ENCODE measurements around the gene HOXA9. TPM values are rescaled to one million over a fixed set of nuclear protein-coding genes. Genes with fewer than 3 reads are reported as not detected.

HOXA9 gene
- total RNA-seq, 1 experiment from 2014 or later, result 91.0 TPM

DNA sequence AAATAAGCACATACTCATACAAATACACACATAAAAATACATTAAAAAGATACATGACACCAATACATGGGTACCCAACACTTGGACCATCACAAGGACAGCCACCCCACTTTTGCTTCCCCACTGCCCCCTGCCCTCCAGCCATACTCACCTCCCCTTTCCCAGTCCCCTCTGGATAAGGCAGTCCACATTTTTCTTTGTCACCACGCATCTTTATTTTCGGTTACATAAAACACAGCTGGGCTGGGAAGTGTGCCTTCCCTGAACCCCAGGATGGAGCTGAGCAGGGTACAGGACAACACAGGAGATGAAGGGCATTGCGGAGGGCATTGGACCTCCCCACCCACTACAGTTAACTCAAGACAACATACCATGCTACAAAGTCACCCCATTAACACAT is 11.8 kb downstream of the HOXA9 start:
- Histone ChIP-seq H2AFZ (ENCODE audit: low read depth, low read length, poor library complexity, severe bottlenecking) (no peak overlapping the region), H3K36me3 (ENCODE audit: control insufficient read depth in 1 of 2, insufficient read depth in 2 of 2, low read length in 2 of 2) (no peaks in the 10 kb centered on the region), H3K27me3 (ENCODE audit: insufficient read depth, low read length) (no peaks in the 10 kb centered on the region), H4K20me1 (ENCODE audit: insufficient read depth) (no peaks in the 10 kb centered on the region), H3K9me3 (ENCODE audit: control insufficient read depth in 1 of 2, insufficient read depth in 1 of 2, low read depth in 1 of 2, low read length in 2 of 2) (no peaks in the 10 kb centered on the region), H3K79me2 (ENCODE audit: insufficient read depth, low read length) (peaks cover 44% of the 10 kb centered on the region), H3K27ac (ENCODE audit: low read depth, low read length) (no peak overlapping the region), H3K9ac (ENCODE audit: low read length) (no peak overlapping the region), H3K9me2 (ENCODE audit: insufficient read depth) (no peaks in the 10 kb centered on the region), H3K4me3 (replicated peaks in 1 of 2; ENCODE audit: low read depth in 1 of 2, low read length in 2 of 2) (no peak overlapping the region), H3K4me2 (ENCODE audit: low read length) (no peak overlapping the region; the same call in 1 of the 2 replicates), H3K4me1 (ENCODE audit: control insufficient read depth in 1 of 2, insufficient read depth in 2 of 2, low read length in 2 of 2) (peaks cover 23 to 66% of the 10 kb centered on the region in 2 experiments)
- POLR2A ChIA-PET, result no interaction called here
- intact Hi-C loops (cut with micrococcal nuclease), result loop anchor here (5.0 kb wide), 1 partner anchor 301 kb away; no protein-coding TSS in a partner anchor
- DNase-seq (ENCODE audit: low read depth, low spot score) (no peak), ATAC-seq (no peak)
- RAD21 ChIA-PET (ENCODE audit: low non-redundant PET in 1 of 2, low total read pairs in 2 of 2, uncharacterized antibody in 2 of 2, unreplicated experiment in 2 of 2), result no interaction called here
- CTCF ChIA-PET, result interaction anchor here (1.6 kb wide), 1 partner anchor 9 kb away, joined by 6 read pairs; no protein-coding TSS in a partner anchor
- BruUV-seq (replicated peaks), result no TSS peak
- TF ChIP-seq SIN3A (IDR thresholded peaks at IDR 0.05; ENCODE audit: low read depth) (no peak), CBX3 (IDR thresholded peaks at IDR 0.05; ENCODE audit: low read depth) (no peak), POLR2A (IDR thresholded peaks at IDR 0.05; ENCODE audit: borderline replicate concordance, extremely low read depth, insufficient read depth, insufficient read length) (no peak)

DNA sequence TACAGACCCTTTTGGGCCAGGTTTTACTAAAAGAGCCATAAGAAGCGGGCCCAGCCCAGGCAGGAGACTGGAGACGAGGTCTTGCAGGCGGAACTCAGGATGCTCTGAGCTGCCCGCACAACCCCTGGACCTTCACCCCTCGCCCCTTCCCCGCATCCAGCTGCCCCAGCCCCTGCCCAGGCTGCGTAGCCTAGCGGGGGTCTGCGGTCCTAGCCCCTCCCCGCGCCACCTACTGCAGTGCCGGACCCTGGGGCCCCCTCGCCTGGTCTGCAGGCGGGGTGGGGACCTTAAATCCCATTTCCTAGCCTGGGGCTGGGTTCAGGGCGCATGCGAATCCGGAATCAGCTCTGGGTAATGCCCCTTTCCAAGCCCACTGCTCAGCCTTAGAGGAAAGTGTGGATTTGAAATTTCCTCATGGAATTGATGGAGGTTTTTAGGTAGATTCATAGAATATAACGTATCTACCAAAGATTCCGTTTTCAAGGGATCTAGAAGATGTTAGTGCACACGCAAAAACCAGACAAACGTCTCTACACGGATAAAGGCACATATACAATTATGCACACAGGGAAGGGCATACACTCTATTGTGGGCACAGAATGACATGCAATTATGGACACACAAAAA is 12.4 kb downstream of the HOXA9 start:
- Histone ChIP-seq H3K27me3 (ENCODE audit: insufficient read depth, low read length) (no peaks in the 10 kb centered on the region), H3K27ac (ENCODE audit: low read depth, low read length) (peak overlapping the region; percentile 82), H3K4me3 (replicated peaks in 1 of 2; ENCODE audit: low read depth in 1 of 2, low read length in 2 of 2) (peak overlapping the region; percentile 60 to 71), H3K36me3 (ENCODE audit: control insufficient read depth in 1 of 2, insufficient read depth in 2 of 2, low read length in 2 of 2) (no peaks in the 10 kb centered on the region), H3K9me3 (ENCODE audit: control insufficient read depth in 1 of 2, insufficient read depth in 1 of 2, low read depth in 1 of 2, low read length in 2 of 2) (no peaks in the 10 kb centered on the region), H3K79me2 (ENCODE audit: insufficient read depth, low read length) (peaks cover 49% of the 10 kb centered on the region), H3K9ac (ENCODE audit: low read length) (peak overlapping the region; percentile 74), H3K4me2 (ENCODE audit: low read length) (peak overlapping the region; percentile 95), H4K20me1 (ENCODE audit: insufficient read depth) (no peaks in the 10 kb centered on the region), H2AFZ (ENCODE audit: low read depth, low read length, poor library complexity, severe bottlenecking) (peak overlapping the region; percentile 76), H3K4me1 (ENCODE audit: control insufficient read depth in 1 of 2, insufficient read depth in 2 of 2, low read length in 2 of 2) (peaks cover 23 to 72% of the 10 kb centered on the region in 2 experiments), H3K9me2 (ENCODE audit: insufficient read depth) (no peaks in the 10 kb centered on the region)
- DNase-seq (ENCODE audit: low read depth, low spot score) (no peak), ATAC-seq (no peak)
- ChIA-PET POLR2A (interaction anchor here (1.5 kb wide), 1 partner anchor 9 kb away, joined by 4 read pairs; no protein-coding TSS in a partner anchor), RAD21 (ENCODE audit: low non-redundant PET in 1 of 2, low total read pairs in 2 of 2, uncharacterized antibody in 2 of 2, unreplicated experiment in 2 of 2) (no interaction called here), CTCF (interaction anchor here (1.1 to 1.6 kb wide), 2 partner anchors 8 to 10 kb away, joined by 4 to 6 read pairs; no protein-coding TSS in a partner anchor)
- intact Hi-C loops (cut with micrococcal nuclease), result loop anchor here (5.0 kb wide), 1 partner anchor 301 kb away; no protein-coding TSS in a partner anchor
- BruUV-seq (replicated peaks), result no TSS peak
- TF ChIP-seq, protein P1, sequence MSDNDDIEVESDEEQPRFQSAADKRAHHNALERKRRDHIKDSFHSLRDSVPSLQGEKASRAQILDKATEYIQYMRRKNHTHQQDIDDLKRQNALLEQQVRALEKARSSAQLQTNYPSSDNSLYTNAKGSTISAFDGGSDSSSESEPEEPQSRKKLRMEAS (IDR thresholded peaks at IDR 0.05), result no peak
- TF ChIP-seq FOSL1 (IDR thresholded peaks at IDR 0.05; ENCODE audit: low read depth) (no peak), EGR1 (IDR thresholded peaks at IDR 0.05; ENCODE audit: low read depth) (no peak), POLR2AphosphoS5 (IDR thresholded peaks at IDR 0.05; ENCODE audit: low read depth, low read length) (no peak), EZH2phosphoT487 (IDR thresholded peaks at IDR 0.05; ENCODE audit: borderline replicate concordance) (no peak), ZBTB33 (IDR thresholded peaks at IDR 0.05; ENCODE audit: extremely low read depth, insufficient replicate concordance, low read length) (no peak), CBX3 (IDR thresholded peaks at IDR 0.05; ENCODE audit: low read depth) (no peak), RAD21 (IDR thresholded peaks at IDR 0.05; ENCODE audit: low read depth) (no peak), SRF (IDR thresholded peaks at IDR 0.05; ENCODE audit: low read depth) (no peak), CEBPB (IDR thresholded peaks at IDR 0.05; ENCODE audit: low read depth) (no peak), TCF7L2 (IDR thresholded peaks at IDR 0.05; ENCODE audit: borderline replicate concordance, extremely low read depth, insufficient read depth, insufficient read length) (no peak), POLR2A (IDR thresholded peaks at IDR 0.05; ENCODE audit: borderline replicate concordance, extremely low read depth, insufficient read depth, insufficient read length) (no peak), ZFX (IDR thresholded peaks at IDR 0.05) (no peak)
- TF ChIP-seq, protein P2, sequence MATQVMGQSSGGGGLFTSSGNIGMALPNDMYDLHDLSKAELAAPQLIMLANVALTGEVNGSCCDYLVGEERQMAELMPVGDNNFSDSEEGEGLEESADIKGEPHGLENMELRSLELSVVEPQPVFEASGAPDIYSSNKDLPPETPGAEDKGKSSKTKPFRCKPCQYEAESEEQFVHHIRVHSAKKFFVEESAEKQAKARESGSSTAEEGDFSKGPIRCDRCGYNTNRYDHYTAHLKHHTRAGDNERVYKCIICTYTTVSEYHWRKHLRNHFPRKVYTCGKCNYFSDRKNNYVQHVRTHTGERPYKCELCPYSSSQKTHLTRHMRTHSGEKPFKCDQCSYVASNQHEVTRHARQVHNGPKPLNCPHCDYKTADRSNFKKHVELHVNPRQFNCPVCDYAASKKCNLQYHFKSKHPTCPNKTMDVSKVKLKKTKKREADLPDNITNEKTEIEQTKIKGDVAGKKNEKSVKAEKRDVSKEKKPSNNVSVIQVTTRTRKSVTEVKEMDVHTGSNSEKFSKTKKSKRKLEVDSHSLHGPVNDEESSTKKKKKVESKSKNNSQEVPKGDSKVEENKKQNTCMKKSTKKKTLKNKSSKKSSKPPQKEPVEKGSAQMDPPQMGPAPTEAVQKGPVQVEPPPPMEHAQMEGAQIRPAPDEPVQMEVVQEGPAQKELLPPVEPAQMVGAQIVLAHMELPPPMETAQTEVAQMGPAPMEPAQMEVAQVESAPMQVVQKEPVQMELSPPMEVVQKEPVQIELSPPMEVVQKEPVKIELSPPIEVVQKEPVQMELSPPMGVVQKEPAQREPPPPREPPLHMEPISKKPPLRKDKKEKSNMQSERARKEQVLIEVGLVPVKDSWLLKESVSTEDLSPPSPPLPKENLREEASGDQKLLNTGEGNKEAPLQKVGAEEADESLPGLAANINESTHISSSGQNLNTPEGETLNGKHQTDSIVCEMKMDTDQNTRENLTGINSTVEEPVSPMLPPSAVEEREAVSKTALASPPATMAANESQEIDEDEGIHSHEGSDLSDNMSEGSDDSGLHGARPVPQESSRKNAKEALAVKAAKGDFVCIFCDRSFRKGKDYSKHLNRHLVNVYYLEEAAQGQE (IDR thresholded peaks at IDR 0.05; ENCODE audit: low read depth), result no peak
